K562 (cell line): ENCODE measurements around the gene NPEPPS. TPM values are rescaled to one million over a fixed set of nuclear protein-coding genes. Genes with fewer than 3 reads are reported as not detected.

Source experiments
- ATF7 ChIP-seq: fragments of 450-650 bp; IDR thresholded peaks from 2 replicates; pipeline ENCODE4 v1.7.1; 2014; ENCODE audit warnings: mild to moderate bottlenecking, moderate library complexity
- FOSL1 ChIP-seq: fragments of 200-800 bp; sonication (Bioruptor generic); conservative IDR thresholded peaks from 2 replicates; pipeline ENCODE4 v1.6.1; 2016; ENCODE audit warnings: missing genetic modification characterization, missing compliant biosample characterization
- GABPB2 ChIP-seq: fragments of 250-450 bp; sonication (Bioruptor Pico); conservative IDR thresholded peaks from 2 replicates; pipeline ENCODE4 v1.5.1; 2021; ENCODE audit warnings: mild to moderate bottlenecking
- KAT2B ChIP-seq: IDR thresholded peaks from one replicate; pipeline ENCODE4 v1.6.1; 2012; ENCODE audit warnings: low read depth, mild to moderate bottlenecking, control low read depth, inconsistent platforms, low read length, moderate library complexity
- MBD1 ChIP-seq: fragments of 250-450 bp; sonication (Bioruptor Pico); IDR thresholded peaks from 2 replicates; pipeline ENCODE4 v1.8.0; 2022; ENCODE audit warnings: inconsistent platforms
- MYC ChIP-seq, 2 experiments: fragments of 250-450 bp in 1 of 2; sonication (Bioruptor Pico) in 1 of 2; IDR thresholded peaks; 2 replicates each; pipeline versions ENCODE4 v1.5.1 to v1.6.1; 2012 to 2021; ENCODE audit warnings: low read depth in 2 of 2, borderline replicate concordance in 1 of 2, improper control_type of control experiment in 1 of 2, low read length in 1 of 2, mild to moderate bottlenecking in 1 of 2, moderate library complexity in 1 of 2
- NELFE ChIP-seq: IDR thresholded peaks from 2 replicates; pipeline ENCODE4 v1.6.1; 2011; ENCODE audit warnings: mild to moderate bottlenecking; ENCODE audit not compliant: insufficient read depth, insufficient read length
- PKNOX1 ChIP-seq: fragments of 450-650 bp; IDR thresholded peaks from 2 replicates; pipeline ENCODE4 v1.6.1; 2016
- PPARD ChIP-seq: fragments of 250-450 bp; sonication (Bioruptor Pico); IDR thresholded peaks from 2 replicates; pipeline ENCODE4 v1.8.0; 2022; ENCODE audit warnings: inconsistent platforms, mild to moderate bottlenecking, moderate library complexity
- PRMT5 ChIP-seq: sonication (generic); formaldehyde crosslinking; IDR thresholded peaks from 2 replicates; pipeline ENCODE4 v1.5.0; 2020; ENCODE audit warnings: missing genetic modification reagents
- PTRF ChIP-seq: fragments of 450-650 bp; IDR thresholded peaks from 2 replicates; pipeline ENCODE4 v1.6.1; 2016; ENCODE audit warnings: mild to moderate bottlenecking, missing genetic modification characterization, missing compliant biosample characterization
- RFX7 ChIP-seq: fragments of 250-450 bp; sonication (Bioruptor Pico); IDR thresholded peaks from 2 replicates; pipeline ENCODE4 v1.5.1; 2021; ENCODE audit warnings: mild to moderate bottlenecking
- RREB1 ChIP-seq: fragments of 250-450 bp; sonication (Bioruptor Pico); IDR thresholded peaks from 2 replicates; pipeline ENCODE4 v1.4.0; 2020
- SIN3B ChIP-seq: fragments of 450-650 bp; IDR thresholded peaks from 2 replicates; pipeline ENCODE4 v1.6.1; 2017; ENCODE audit warnings: low read depth, mild to moderate bottlenecking, moderate library complexity
- ZNF395 ChIP-seq: fragments of 200-800 bp; sonication (Bioruptor generic); IDR thresholded peaks from 2 replicates; pipeline ENCODE4 v1.6.1; 2017; ENCODE audit warnings: missing genetic modification characterization, missing compliant biosample characterization
- polyA plus RNA-seq, 8 experiments: library from polyadenylated mRNA; depleted of rRNA in 4 of 8; stranded (reverse) in 5 of 8; unstranded in 3 of 8; fragments of >200 nt; fragmentation: Nextera tagmentation in 2 of 8; fragmentation: Illumina TruSeq in 1 of 8; extraction: Ambion mirVana in 2 of 8; extraction: Trizol in 1 of 8; gene quantifications; 2 replicates each; pipeline versions ENCODE4 v1.2.1 to v1.2.3, GENCODE V29; 2011 to 2014; ENCODE audit warnings: inconsistent platforms in 1 of 8, missing spikeins in 1 of 8
- total RNA-seq, 7 experiments: library from RNA; depleted of rRNA in 6 of 7; stranded (reverse); fragments of >200 nt in 6 of 7; fragmentation: Illumina TruSeq in 2 of 7; extraction: Trizol in 2 of 7; gene quantifications; 2 replicates each; pipeline versions ENCODE4 v1.2.1 to v1.2.3, GENCODE V29; 2011 to 2021; ENCODE audit warnings: low replicate concordance in 1 of 7

The NPEPPS gene
- total and polyA plus RNA-seq, 9 of the 15 experiments (the other 6 are each of a cell fraction or from before 2014, with no cell fraction given) = 21.4 to 108 (median 46.0) TPM

- TF ChIP-seq ZNF395 (0 out of 2 replicates have a peak, but pooled peaks have one; percentile 18), MBD1 (CRISPR knock-in tag) (no peak), PKNOX1 (no peak), KAT2B (no peak), MYC (IDR thresholded peaks at IDR 0.05; ENCODE audit: low read depth, low read length) (peak; percentile 98), MYC (CRISPR knock-in tag; IDR thresholded peaks at IDR 0.05; ENCODE audit: borderline replicate concordance, low read depth) (peak; percentile 90; the same call in 1 of the 2 replicates), SIN3B (no peak), RFX7 (CRISPR knock-in tag) (no peak), FOSL1 (tag) (no peak), PRMT5 (no peak), GABPB2 (CRISPR knock-in tag) (no peak), RREB1 (CRISPR knock-in tag) (no peak), ATF7 (peak; percentile 47; the same call in 1 of the 2 replicates), NELFE (no peak), PPARD (CRISPR knock-in tag) (no peak), PTRF (tag) (no peak)
Observed at GRCh38 chr17:47650525-47651522, 119.9 kb downstream of the NPEPPS start (continued).
